Esophagus mucosa (tissue), 1 donor: ENCODE results near the gene AKAIN1. TPM values are rescaled to one million over a fixed set of nuclear protein-coding genes. Genes with fewer than 3 reads are reported as not detected.

Experiments used
- total RNA-seq: library from RNA; stranded (reverse); gene quantifications from one replicate; pipeline ENCODE4 v1.2.4, GENCODE V29; 2023
- donor health status: DM: yes; HTN: yes; CAD: no.

Gene AKAIN1
- total RNA-seq, 1 donor from 2014 or later, result not detected

Other genes with a start within 250 kb of the AKAIN1 start
- 7.1 TPM for gene ZBTB14, start 98.5 kb upstream of the AKAIN1 start, total RNA-seq